ENCODE measurements around the gene CEBPG.

The CEBPG gene

DNA sequence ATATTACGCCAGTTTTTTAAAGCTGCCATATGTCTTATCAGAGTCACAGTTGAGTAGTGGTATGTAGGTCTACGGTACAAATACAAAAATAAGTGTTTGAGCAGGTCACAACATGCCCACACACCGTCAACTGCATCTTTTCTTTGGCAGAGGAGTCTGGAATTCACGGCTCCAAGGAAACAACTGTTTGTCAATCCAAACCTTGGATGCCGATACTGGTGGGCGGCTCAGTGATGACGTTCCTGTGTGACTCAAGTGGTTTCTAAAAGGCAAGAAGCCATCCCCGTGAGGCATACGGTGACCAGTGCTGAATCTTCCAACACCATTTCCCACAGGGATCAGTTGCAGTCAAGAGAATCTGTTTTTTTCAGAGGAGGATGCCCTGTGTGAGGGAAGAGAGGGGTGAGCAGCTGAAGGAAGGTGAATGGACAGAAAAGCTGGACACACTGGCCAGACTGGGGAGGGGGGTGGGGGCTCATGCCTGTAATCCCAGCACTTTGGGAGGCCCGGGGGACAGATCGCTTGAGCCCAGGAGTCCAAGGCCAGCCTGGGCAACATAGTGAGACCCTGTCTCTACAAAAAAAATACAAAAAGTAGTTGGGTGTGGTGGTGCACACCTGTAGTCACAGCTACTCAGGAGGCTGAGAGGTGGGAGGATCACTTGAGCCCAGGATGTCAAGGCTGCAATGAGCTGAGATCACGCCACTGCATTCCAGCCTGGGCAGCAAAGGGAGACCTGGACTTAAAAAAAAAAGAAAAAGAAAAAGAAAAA lies 22.8 kb upstream of the CEBPG start:
- DNase-seq (ENCODE audit: low spot score) = no peak

DNA sequence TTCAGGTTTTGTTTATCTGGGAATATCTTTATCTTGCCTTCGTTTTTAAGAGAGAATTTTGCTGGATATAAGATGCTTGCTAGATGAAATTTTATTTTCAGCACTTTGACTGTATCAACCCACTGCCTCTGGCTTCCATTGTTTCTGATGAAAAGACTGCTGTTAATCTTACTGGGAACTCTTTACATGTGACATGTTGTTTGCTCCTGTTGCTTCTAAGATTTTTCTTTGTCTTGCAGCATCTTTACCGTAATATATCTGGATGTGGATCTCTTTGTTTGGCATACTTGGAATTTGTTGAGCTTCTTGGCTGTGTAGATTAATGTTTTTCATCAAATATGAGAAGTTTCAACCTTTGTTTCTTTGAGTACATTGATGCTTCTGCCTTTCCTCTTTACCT lies 18.0 kb upstream of the CEBPG start:
- no peak for DNase-seq (ENCODE audit: low spot score)

DNA sequence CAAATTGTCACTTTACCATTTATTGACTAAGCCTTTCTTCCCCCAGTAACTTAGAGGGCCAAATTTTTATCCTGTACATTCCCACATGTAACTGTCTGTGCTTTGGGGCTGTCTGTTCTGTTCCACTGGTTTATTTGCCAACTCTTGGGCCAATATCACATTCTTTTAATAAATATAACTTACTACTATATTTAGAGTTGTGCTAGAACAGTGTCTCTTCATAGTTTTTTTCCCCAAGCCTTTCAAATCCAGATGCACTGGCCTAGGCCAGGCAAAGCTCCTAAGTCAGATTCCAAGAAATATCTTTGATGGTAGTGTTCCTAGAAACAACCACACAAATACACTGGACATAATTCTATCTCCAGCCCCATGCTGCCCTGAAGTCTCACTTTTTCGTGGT lies 16.0 kb upstream of the CEBPG start:
- DNase-seq (ENCODE audit: low spot score) = no peak

DNA sequence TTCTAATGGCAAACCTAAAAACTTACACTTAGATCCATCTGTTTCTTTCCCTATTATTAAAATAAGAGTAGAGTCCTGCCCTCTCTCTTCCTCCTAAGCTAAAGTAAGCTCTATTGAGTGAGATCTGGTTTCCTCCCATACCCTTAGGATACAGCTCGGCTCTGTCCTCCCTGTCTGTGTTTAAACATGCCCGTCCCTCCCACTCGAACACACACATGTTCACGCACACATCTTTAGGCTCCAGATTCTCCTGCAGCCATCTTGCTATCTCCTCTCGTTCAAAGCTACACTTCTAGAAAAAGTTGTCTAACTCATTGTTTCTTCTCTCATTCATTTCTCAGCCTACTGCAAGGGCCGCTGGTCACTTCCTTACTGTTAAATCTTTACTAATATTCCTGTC lies 15.1 kb upstream of the CEBPG start:
- DNase-seq (ENCODE audit: low spot score) = no peak

DNA sequence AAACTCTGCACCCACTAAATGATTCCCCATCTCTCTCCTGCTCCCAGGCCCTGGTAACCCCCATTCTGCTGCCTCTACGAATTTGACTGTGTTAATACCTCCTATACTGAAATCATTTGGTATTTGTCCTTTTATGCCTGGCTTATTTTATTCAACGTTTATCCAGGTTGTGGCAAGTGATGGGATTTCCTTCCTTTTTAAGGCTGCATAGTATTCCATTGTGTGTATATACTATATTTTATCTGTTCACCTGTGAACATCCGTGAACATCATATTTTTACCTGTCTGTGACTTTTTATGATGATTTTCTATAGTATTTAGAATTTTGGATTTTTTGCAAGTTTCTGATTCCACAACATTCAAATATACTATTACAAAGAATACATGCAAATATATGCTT lies 13.9 kb upstream of the CEBPG start:
- no peak for DNase-seq (ENCODE audit: low spot score)

DNA sequence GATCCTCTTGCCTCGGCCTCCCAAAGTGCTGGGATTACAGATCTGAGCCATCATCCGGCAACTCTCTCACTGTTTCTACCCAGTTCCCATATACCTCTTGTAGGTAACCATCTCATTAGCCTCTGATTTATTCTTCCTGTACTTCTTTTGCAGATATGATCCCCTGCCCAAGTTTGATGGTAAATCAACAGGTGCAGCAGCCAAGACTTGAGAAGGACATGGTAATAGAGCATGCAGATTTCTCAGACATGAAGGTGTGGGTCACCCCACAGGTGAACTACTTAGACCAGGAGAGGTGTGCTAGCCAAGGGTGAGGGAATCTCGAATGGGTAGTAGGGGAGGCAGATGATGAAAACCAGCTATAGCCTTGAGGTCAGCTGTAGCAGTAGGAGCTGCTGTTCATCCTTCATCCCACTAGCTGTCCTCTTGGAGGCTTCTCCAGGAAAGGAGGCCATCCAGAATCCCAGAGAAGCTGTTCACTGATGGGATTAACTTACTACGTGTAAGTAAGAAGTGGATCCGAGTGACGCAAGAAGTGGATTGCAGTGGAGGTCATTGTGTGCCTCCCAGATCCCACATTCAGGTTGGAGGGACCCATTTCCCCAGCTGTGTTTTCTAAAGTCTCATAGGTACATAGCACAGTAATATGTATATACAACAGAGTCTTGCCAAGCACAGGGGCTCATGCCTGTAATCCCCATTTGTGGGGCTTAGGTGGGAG lies 10.8 kb upstream of the CEBPG start:
- DNase-seq (ENCODE audit: low spot score) = no peak

DNA sequence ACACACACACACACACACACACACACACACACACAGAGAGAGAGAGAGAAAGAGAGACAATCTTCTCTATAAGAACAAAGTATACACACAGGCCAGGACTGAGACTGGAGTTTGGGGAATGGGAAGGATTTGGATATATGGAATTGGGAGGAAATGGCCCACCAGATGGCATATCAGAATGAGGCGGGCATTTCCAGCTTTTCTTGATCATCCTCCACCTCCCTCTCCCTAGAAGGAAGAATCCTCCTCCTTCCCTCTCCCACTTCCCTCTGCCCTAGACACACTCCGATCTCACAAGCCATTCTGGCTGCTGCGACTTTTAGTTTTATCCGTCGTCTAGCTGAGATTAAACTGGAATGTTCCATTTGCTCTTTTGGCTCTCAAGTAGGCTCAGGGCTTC lies 10.0 kb upstream of the CEBPG start:
- no peak for DNase-seq (ENCODE audit: low spot score)

DNA sequence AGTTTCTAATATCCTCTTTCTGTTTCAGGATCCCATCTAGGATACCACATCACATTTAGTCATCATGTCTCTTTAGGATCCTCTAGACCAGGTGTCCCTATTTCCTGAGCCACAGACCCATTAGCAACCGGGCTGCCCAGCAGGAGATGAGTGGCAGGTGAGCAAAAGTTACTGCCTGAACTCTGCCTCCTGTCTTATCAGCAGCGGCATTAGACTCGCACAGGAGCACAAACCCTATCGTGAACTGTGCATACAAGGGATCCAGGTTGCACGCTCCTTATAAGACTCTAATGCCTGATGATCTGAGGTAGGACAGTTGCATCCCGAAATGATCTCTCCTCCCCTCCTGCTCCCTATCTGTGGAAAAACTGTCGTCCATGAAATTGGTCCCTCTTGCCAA lies 7.8 kb upstream of the CEBPG start:
- no peak for DNase-seq (ENCODE audit: low spot score)

DNA sequence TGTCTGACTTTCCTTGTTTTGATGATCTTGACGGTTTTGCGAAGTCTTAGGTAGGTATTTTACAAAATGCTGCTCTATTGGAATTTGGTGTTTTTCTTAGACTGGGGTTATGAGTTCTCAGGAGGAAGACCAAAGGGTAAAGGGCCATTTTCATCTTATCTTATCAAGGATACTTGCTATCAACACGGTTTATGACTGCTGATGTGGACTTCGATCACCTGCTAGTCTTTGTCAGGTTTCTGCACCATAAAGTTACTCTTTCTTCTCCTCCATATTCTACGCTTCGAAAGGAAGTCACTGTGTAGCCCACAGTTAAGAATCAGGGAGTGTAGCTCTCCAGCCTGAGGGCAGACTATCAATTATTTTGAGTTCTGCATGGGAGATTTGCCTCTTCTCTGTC lies 7.4 kb upstream of the CEBPG start:
- no peak for DNase-seq (ENCODE audit: low spot score)

DNA sequence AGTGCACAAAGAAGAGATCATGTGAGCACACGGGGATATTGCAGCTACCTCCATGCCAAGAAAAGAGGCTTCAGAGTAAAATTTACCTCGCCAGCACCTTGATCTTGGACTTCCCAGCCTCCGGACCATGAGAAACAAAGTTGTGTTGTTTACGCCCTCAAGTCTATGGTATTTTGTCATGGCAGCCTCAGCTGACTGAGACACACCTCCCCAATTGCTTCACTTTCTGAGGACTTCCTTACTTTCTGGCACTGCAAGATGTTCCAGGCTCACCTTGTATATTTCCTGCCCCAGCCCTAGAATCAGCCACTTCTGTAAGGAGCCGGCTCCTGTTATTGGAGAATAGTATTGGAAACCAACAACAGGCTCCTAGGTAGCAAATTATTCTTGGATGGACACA lies 6.6 kb upstream of the CEBPG start:
- DNase-seq (ENCODE audit: low spot score) = no peak

DNA sequence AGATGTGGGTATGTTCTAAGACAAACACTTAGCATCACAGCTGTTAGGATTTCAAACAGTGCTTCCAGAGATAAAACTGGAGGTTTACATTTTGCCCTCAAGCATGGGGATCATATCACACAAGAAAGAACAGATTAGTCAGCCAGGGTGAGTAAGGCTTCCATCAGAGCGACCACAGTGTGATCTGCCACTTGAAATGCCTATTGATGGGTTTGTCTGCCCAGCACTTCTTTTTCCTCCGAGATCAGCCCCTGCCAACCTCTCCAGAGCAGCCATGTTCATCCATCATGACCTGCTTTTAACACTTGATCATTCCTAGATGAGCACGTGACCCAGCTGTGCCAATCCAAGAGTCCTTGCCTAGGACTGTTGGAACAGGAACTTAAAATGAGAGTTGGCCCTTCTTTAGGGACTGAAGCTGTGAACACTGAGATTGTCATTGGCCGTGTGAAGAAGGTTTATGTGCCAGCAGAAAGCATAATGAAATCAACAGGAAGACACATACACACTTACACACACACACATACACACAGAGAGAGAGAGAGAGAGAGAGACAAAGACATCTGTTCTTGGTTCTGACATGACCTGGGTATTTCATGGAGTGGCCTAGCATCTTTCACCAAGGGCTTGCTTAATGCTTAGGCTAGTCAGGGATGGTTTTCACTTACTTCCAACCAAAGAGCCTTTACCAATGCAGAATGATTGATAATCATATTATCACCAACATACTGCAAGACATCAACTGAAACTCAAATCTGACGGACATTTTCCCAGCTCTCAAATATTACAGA lies 5.2 kb upstream of the CEBPG start:
- no peak for DNase-seq (ENCODE audit: low spot score)

DNA sequence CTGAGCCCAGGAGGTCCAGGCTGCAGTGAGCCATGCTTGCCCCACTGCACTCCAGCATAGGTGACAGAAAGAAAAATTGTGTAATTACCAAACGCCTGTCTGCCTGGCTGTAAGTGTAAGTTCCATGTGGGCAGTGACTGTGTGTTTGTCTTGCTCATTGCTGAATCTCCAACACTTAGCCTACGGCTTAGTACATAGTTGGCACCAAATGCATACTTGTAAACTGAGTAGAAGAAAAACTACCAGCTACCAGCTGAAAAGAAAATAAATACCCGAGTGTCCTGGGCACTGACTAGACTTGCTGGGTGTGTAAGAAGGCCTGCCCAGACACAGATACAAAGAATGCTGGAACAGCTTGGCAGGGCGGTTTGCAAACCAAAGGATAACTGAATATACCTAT lies 2.7 kb upstream of the CEBPG start:
- no peak for DNase-seq (ENCODE audit: low spot score)

DNA sequence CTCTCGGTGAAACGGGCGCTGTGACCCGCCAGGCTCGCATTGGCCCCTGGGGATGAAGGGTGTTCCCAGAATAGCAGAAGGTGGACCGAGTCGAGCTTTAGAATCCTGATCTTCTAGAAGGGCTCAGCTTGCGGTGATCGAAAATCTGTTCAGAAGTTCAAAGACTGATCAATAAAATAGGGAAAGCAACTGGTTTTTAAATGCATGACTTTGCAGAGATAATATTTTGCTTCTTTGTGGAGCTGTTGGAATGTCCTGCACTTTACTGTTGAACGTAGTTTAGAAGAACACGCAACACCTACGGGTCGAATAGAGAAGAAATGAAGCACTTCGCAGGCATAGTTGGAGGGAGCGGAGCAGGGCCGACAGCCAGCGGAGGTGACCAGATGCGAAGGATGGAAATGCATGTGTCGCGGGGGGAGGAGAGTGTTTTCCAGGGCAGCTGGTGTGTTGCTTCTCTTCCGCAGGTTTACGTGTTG lies 766 bp downstream of the CEBPG start:
- DNase-seq (ENCODE audit: low spot score) = no peak

DNA sequence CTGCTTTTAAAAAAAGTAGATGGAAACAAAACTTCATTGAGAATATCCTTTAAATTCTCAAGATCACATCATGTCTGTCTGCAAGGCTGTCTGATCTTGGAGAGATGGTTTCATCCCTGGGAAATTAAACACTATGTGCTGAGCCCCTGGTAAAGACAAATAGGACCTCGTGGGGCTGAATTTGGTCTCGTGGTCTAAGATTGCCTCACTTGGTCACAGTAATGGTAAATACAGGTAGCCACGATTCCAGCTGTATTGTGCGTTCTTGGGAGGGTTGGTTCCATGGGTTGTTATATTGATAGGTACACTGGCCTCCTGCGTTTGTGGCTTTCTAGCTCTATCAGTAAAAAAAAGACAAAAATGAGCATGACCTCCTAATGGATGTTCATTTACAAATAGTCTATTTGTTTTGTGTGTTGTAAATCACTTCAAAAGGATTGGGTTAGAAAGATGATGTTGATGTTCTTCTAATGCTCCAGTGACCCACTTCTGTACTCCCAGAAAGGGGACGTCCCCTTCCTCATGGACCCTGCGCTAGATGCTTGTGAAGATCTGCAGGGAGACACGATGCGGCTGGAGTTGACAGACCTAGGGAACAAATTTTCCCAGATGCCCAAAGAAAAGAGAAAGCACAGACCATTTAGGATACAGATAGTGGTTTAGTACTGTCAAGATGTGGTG lies 1.8 kb downstream of the CEBPG start:
- no peak for DNase-seq (ENCODE audit: low spot score)

DNA sequence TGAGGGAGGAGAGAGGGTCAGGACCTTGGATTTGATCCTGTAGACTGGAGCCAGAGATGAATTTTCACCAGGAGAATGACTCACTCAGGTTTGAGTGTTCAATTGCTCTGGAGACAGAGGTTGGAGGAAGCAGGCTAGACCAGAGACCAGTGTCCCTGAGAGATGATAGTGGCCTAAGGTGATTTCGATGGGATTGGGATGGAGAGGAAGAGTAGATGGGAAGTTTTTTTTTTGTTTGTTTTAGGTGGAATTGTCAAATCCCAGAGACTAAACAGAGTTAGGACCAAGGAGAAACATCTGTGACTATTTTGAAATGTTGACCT lies 2.3 kb downstream of the CEBPG start:
- no peak for DNase-seq (ENCODE audit: low spot score)

DNA sequence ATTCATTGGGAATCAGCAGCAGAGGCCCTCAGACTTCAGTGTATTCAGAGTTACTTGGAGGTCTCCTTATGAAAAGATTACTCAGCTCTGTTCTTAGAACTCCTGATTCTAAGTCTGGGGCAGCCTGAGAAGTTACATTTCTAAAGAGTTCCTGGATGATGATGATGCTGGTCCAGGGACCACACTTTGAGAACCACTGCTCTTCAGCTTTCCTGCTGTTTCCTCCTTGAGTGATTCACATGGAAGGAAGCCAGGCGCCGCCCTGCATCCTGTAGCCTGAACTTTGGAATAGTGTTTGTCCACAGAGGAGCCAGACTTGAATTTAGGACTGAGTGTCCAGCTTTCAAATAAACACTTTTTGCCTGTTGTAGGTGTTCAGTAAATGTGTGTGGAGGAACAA lies 2.9 kb downstream of the CEBPG start:
- DNase-seq (ENCODE audit: low spot score) = no peak

DNA sequence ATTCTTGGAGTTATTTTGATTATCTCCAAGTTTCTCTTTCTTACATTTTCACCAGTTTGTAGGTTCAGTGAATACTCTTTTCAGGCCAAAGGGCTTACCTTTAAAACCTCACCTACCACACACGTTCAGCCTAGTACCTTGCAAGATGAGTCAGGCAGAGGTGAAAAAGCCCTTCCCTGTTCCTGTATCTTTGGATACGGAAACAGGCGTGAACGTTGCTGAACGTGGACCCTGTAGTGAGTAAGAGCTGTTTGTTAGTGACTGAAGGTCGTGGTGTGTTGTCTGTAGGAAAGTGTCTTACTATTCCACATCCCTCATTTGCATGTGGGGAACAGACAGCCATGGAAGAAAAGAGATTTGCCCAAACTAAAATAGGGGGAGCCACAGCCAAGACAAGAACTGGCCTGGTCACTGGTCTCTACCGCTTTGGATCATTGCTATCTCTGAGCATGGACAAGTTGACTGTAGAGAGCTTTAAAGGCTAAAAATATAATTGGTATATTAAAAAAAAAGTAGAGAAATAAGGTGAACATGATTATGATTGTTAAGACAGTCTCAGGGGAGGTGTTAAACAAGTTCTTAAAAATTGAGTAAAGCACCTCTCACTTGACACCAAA lies 3.5 kb downstream of the CEBPG start:
- DNase-seq (ENCODE audit: low spot score) = no peak

DNA sequence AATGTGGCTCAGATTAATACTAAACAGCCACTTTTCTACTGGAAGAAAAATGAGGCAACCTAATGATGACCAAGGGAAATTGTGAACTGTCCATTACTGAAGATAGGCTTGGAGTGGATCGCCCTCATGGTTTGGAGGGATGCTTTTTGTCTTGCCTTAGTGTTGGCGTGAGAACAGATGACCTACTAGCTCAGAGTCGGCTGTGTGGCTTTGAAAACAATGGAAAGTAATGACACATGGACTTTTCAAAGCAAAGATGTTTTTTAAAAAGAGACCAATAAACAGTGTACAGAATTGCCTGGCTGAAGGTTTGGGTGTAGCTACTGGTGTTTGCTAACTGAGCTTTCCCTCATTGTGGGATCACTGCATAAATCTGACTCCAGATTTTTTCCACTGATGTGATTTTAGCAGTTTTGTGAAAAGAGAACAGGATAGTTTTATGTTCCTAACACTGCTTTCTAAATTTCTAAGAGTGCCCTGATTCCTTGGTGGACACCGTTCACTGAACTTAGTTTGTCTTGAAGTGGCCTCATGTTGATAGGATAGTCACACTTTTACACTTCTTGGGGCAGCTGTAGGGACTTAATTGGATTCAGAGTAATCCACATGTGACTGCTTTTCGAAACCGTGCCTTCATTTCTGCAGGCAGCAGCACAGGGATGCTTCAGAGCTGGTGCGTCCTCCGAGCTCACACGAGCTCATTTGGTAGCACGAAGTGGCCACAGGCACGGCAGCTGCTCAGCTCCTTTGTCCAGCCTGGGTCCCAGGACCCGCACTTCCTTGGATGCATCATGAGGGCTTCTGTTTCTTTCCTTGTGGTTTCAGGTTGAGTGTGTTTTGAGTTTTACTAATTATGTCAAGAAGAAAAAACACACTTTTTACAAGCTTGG lies 4.3 kb downstream of the CEBPG start:
- no peak for DNase-seq (ENCODE audit: low spot score)

DNA sequence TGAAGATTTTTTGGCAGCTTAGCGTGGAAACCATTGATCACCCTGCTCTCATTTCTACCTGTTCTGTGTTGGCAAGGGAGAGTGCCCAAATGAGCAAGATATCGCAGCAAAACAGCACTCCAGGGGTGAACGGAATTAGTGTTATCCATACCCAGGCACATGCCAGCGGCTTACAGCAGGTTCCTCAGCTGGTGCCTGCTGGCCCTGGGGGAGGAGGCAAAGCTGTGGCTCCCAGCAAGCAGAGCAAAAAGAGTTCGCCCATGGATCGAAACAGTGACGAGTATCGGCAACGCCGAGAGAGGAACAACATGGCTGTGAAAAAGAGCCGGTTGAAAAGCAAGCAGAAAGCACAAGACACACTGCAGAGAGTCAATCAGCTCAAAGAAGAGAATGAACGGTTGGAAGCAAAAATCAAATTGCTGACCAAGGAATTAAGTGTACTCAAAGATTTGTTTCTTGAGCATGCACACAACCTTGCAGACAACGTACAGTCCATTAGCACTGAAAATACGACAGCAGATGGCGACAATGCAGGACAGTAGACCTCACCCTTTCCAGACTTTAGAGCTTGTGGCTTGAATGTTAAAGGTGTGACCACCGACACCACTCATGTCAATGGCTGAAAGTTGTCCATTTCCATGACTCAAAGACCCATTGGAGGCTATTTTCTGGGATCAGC lies 5.8 kb downstream of the CEBPG start:
- no peak for DNase-seq (ENCODE audit: low spot score)

DNA sequence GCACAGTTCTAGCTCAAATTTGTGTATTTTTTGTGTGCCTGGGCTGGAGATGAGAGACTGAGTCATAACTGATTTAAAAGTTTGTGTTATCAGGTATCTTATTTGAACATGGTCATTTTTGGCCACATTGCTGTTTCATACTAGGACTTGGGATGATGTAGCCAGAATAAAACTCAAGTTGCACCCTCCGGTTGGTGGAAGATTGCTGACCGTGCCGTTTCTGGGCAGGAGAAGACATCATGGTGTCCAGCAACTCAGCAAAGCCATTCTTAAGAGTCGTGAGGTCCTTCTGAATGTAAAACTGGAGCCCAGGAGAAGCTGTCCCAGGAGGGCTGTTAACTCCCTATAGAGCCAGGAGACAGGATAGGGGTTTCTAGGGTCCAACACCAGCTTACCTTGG lies 7.6 kb downstream of the CEBPG start:
- no peak for DNase-seq (ENCODE audit: low spot score)

Measured in ecto neural progenitor cell (in vitro differentiated cells).